CD14-positive monocyte (primary cell): Measurements from ENCODE around the gene OSBPL2. TPM values are rescaled to one million over a fixed set of nuclear protein-coding genes. Genes with fewer than 3 reads are reported as not detected.

Experiments
- DNase-seq, 3 donors: peaks; one replicate each; pipeline ENCODE4 v3.0.0-alpha.2; 2011 to 2022
- H2AFZ ChIP-seq: 2 replicates; pipeline ENCODE4 v1.6.0; 2012; ENCODE audit warnings: mild to moderate bottlenecking, low read depth, low read length, inconsistent platforms; ENCODE audit not compliant: insufficient read depth, poor library complexity, severe bottlenecking
- H3K27ac ChIP-seq, 2 donors: 1 replicate in 1 of 2; 2 replicates in 1 of 2; pipeline ENCODE4 v1.5.1; 2012 to 2013; ENCODE audit warnings: low read length in 2 of 2, control low read depth in 1 of 2, inconsistent platforms in 1 of 2, low read depth in 1 of 2, mild to moderate bottlenecking in 1 of 2
- H3K27me3 ChIP-seq, 2 donors: one replicate each; pipeline versions ENCODE4 v1.6.0 to v1.6.1; 2011 to 2013; ENCODE audit warnings: low read length in 2 of 2; ENCODE audit not compliant: control insufficient read depth in 2 of 2, insufficient read depth in 2 of 2
- H3K36me3 ChIP-seq, 2 donors: replicated peaks in 1 of 2; 1 replicate in 1 of 2; 2 replicates in 1 of 2; pipeline versions ENCODE4 v1.5.1 to v1.6.1; 2012 to 2013; ENCODE audit warnings: low read length in 2 of 2, control low read depth in 1 of 2, inconsistent platforms in 1 of 2, mild to moderate bottlenecking in 1 of 2; ENCODE audit not compliant: insufficient read depth in 2 of 2, control insufficient read depth in 1 of 2
- H3K4me1 ChIP-seq, 2 donors: 1 replicate in 1 of 2; 2 replicates in 1 of 2; pipeline versions ENCODE4 v1.5.1 to v1.6.1; 2012 to 2013; ENCODE audit warnings: low read length in 2 of 2, control low read depth in 1 of 2, inconsistent platforms in 1 of 2, mild to moderate bottlenecking in 1 of 2, moderate library complexity in 1 of 2; ENCODE audit not compliant: insufficient read depth in 2 of 2, control insufficient read depth in 1 of 2
- H3K4me2 ChIP-seq: replicated peaks from 2 replicates; pipeline ENCODE3; 2012; ENCODE audit warnings: low read length, moderate library complexity, mild to moderate bottlenecking; ENCODE audit not compliant: poor library complexity, severe bottlenecking; ENCODE audit errors: extremely low read depth
- H3K4me3 ChIP-seq, 3 experiments: fragments of 200-600 bp in 1 of 3; sonication (generic) in 1 of 3; replicated peaks in 1 of 3; 1 replicate in 2 of 3; 2 replicates in 1 of 3; pipeline ENCODE4 v1.5.1; 2011 to 2013; ENCODE audit warnings: low read length in 3 of 3, mild to moderate bottlenecking in 3 of 3, control low read depth in 2 of 3, low read depth in 2 of 3, inconsistent platforms in 1 of 3, moderate library complexity in 1 of 3
- H3K79me2 ChIP-seq: 2 replicates; pipeline ENCODE4 v1.6.0; 2012; ENCODE audit warnings: mild to moderate bottlenecking, control low read depth, inconsistent platforms, low read length, moderate library complexity; ENCODE audit not compliant: insufficient read depth
- H3K9ac ChIP-seq: 2 replicates; pipeline ENCODE4 v1.6.0; 2017; ENCODE audit warnings: low read length, mild to moderate bottlenecking; ENCODE audit not compliant: insufficient read depth, poor library complexity, severe bottlenecking
- H3K9me3 ChIP-seq, 2 donors: replicated peaks in 1 of 2; 1 replicate in 1 of 2; 2 replicates in 1 of 2; pipeline versions ENCODE4 v1.5.1 to v1.6.1; 2012 to 2013; ENCODE audit warnings: low read length in 2 of 2, control low read depth in 1 of 2; ENCODE audit not compliant: control insufficient read depth in 1 of 2, insufficient read depth in 1 of 2
- H4K20me1 ChIP-seq: 2 replicates; pipeline ENCODE4 v1.6.0; 2012; ENCODE audit warnings: mild to moderate bottlenecking, low read length, control low read depth, moderate library complexity; ENCODE audit not compliant: insufficient read depth
- H3K27ac Mint-ChIP-seq, 7 donors: one replicate each; pipeline ENCODE4 v1.8.0; 2020; ENCODE audit warnings: mild to moderate bottlenecking in 7 of 7, mixed read lengths in 7 of 7, moderate library complexity in 6 of 7, inconsistent platforms in 2 of 7
- H3K27me3 Mint-ChIP-seq, 3 donors: one replicate each; pipeline ENCODE4 v1.8.0; 2021 to 2022; ENCODE audit warnings: low read depth in 3 of 3, mild to moderate bottlenecking in 3 of 3, mixed read lengths in 3 of 3, moderate library complexity in 3 of 3, inconsistent platforms in 1 of 3
- H3K36me3 Mint-ChIP-seq, 2 donors: one replicate each; pipeline ENCODE4 v1.8.0; 2020; ENCODE audit warnings: mixed read lengths in 2 of 2, inconsistent platforms in 1 of 2, mild to moderate bottlenecking in 1 of 2
- H3K4me1 Mint-ChIP-seq: one replicate; pipeline ENCODE4 v1.8.0; 2020; ENCODE audit warnings: mild to moderate bottlenecking, mixed read lengths
- H3K4me3 Mint-ChIP-seq, 2 donors: one replicate each; pipeline ENCODE4 v1.8.0; 2020; ENCODE audit warnings: mild to moderate bottlenecking in 2 of 2, mixed read lengths in 2 of 2, moderate library complexity in 1 of 2
- H3K9me3 Mint-ChIP-seq, 7 donors: one replicate each; pipeline ENCODE4 v1.8.0; 2020 to 2022; ENCODE audit warnings: mixed read lengths in 7 of 7, mild to moderate bottlenecking in 6 of 7, moderate library complexity in 6 of 7, inconsistent platforms in 2 of 7
- CTCF ChIP-seq: fragments of 200-600 bp; IDR thresholded peaks from one replicate; pipeline ENCODE4 v1.8.0; 2022; ENCODE audit warnings: antibody characterized with exemption, mild to moderate bottlenecking
- WGBS: methylation state at CpG from one replicate; pipeline ENCODE4 v1.1.5; 2013; ENCODE audit warnings: missing lambda C conversion rate; ENCODE audit not compliant: insufficient coverage; 5-methylcytosine and 5-hydroxymethylcytosine counted together
- intact Hi-C, 2 donors: fragments of 100-400 bp; cut with micrococcal nuclease; formaldehyde crosslinking; loops; one replicate each; pipeline versions ENCODE4 v1.15.0 to v1.15.1; 2023
- polyA plus RNA-seq, 3 donors: library from polyadenylated mRNA; depleted of rRNA in 1 of 3; unstranded in 2 of 3; stranded (reverse) in 1 of 3; fragments of 300-500 nt in 2 of 3; fragments of >200 nt in 1 of 3; fragmentation: Illumina TruSeq in 2 of 3; gene quantifications; 1 replicate in 2 of 3; 2 replicates in 1 of 3; pipeline ENCODE4 v1.2.3, GENCODE V29; 2012 to 2021

Gene OSBPL2
- polyA plus RNA-seq, 3 donors, result 12.9 to 29.1 (median 17.9) TPM

DNA sequence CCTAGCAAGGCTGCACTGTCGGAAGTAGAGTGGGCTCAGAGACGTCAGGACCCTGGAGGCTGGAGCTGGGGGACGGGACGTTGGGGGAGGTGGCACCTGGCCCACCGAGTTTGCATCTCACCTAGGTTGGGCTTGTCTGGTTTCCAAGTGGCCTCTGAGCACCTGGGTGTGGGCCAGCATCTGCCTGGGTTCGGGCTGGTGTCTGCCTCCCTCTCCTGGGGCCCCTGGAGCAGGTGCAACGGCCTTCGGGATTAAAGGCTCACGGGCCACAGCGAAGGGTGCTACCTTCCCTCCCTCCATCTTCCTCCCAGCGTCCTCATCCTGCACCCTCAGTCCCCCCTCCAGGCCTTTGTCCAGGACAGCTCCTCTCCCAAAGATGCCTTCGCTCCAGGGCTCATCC, 24.3 kb upstream of the OSBPL2 start:
- Mint-ChIP-seq H3K4me3 (no peak overlapping the region), H3K9me3 (peaks cover 0 to under 1% (median 0%) of the 10 kb centered on the region in 7 donors), H3K27me3 (peaks cover 12 to 46% (median 26%) of the 10 kb centered on the region in 3 donors), H3K4me1 (no peaks in the 10 kb centered on the region), H3K36me3 (no peaks in the 10 kb centered on the region), H3K27ac (peak overlapping the region in 1 of 7 donors; percentile 45)
- intact Hi-C loops, result no loop called here
- Histone ChIP-seq H2AFZ (no peak overlapping the region), H3K36me3 (no peaks in the 10 kb centered on the region), H3K27ac (no peak overlapping the region), H3K9me3 (peaks cover 0 to 3% of the 10 kb centered on the region in 2 donors), H3K9ac (no peak overlapping the region), H3K4me1 (no peaks in the 10 kb centered on the region), H4K20me1 (no peaks in the 10 kb centered on the region), H3K27me3 (peaks cover 0 to 23% of the 10 kb centered on the region in 2 donors), H3K4me3 (no peak overlapping the region), H3K4me2 (no peak overlapping the region), H3K79me2 (no peaks in the 10 kb centered on the region)
- WGBS, result 76% methylated on average over 12 of the region's 12 CpGs
- no peak for TF ChIP-seq CTCF
- DNase-seq, result no peak

DNA sequence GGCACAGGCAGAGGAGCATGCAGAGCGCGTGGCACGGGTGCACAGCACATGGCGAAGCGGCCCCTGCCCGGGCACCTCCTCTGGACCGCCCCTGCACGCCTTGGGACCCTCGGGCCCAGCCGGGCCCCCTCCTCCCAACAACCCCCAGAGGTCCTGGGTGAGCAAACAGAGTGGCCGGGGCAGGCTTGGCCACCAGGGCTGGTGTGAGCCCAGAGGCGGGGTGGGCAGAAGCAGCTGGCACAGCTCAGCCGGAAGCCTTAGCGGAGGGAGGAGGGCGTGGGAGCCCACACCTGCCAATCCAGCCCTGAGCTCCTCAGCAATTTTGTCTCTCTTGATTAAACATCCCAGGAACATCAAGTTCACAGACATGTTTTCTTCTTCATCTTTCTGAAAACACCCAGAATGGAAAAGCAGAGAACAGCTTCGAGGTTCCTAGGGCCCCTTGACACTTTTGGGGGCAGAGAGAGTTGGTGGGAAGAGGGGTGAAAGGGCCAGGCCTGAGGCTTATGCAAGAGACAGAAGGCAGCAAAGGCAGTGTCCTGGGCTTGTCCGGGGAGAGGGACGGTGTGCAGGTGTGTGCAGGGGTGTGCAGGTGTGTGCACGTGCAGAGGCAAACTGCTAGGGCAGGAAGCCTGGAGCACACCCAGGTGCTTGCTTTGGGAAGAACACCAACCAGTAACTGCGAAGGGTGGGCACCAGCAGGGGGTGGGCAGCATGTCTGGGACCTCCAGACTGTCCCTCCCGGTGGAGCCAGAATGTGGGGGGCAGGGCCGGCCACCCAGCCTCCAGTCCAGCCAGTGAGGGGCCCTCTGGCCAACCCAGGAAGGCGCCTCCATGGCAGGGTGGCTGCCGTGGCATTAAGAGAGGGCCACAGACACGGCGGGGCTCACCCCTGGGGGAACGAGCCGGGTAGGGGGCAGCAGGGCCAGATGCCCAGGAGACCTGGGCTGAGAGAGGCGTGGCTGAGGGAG, 23.0 kb upstream of the OSBPL2 start:
- DNase-seq, result no peak
- no peak overlapping the region for H3K27ac ChIP-seq
- H3K4me1 ChIP-seq, result no peaks in the 10 kb centered on the region
- H3K9me3 ChIP-seq, result peaks cover 0 to 3% of the 10 kb centered on the region in 2 donors
- no peak overlapping the region for H3K4me3 ChIP-seq
- no peaks in the 10 kb centered on the region for H3K79me2 ChIP-seq
- H3K9ac ChIP-seq, result no peak overlapping the region
- TF ChIP-seq CTCF, result no peak
- WGBS, result 87% methylated on average over 22 of the region's 29 CpGs
- peaks cover 0 to 2% (median 0%) of the 10 kb centered on the region in 7 donors for H3K9me3 Mint-ChIP-seq
- intact Hi-C loops, result no loop called here
- H3K27ac Mint-ChIP-seq, result no peak overlapping the region
- H3K27me3 ChIP-seq, result peaks cover 4 to 24% of the 10 kb centered on the region in 2 donors
- H3K4me1 Mint-ChIP-seq, result no peaks in the 10 kb centered on the region
- H3K4me3 Mint-ChIP-seq, result no peak overlapping the region
- H3K4me2 ChIP-seq, result no peak overlapping the region
- H3K27me3 Mint-ChIP-seq, result peaks cover 16 to 45% (median 28%) of the 10 kb centered on the region in 3 donors
- no peak overlapping the region for H2AFZ ChIP-seq
- H3K36me3 Mint-ChIP-seq, result no peaks in the 10 kb centered on the region
- H3K36me3 ChIP-seq, result no peaks in the 10 kb centered on the region
- no peaks in the 10 kb centered on the region for H4K20me1 ChIP-seq
